ENCODE results near the gene ATP4A. TPM values are rescaled to one million over a fixed set of nuclear protein-coding genes. Genes with fewer than 3 reads are reported as not detected.

Gene ATP4A
- not detected in 2 replicates for total RNA-seq

DNA sequence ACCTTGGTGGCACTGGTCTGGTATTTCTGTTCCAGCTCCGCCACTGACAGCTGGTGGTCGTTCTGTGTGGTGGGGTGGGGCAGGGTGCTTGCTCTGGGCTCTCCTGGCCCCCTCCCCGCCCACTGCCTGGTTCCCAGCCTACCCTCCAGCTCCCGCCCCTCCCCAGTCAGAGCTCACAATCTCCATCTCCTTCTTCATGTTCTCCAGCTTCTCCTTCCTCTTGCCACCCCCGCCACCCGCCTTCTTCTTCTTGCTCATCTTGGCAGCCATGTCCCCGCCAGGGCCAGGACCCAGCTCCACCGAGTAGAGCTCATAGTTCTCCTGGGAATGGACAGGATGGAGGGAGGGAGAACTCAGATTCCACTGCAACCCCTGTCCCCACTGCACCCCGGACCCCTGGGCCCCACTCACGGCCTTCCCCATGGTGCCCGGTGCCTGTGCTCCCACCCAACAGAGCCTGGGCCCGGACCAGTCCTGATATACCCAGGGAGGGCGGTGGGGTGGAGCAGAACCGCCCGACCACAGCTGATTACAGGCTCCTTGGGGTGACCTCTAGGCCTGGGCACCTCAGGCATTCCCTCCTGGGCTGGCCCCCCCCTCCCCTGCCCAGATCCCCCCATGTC is at the start of gene ATP4A:
ATP4A (minus strand) TSS at position 452 of the 623 bp plus-strand sequence; CDS start at position 423, 29 bp downstream.

GRCh38 chr19:35612559-35613321 is 49.3 kb upstream of the ATP4A start, which contains the start of gene HAUS5:
Gene HAUS5 (plus strand): TSS chr19:35612735. CDS start chr19:35612795, 60 bp downstream.

DNA sequence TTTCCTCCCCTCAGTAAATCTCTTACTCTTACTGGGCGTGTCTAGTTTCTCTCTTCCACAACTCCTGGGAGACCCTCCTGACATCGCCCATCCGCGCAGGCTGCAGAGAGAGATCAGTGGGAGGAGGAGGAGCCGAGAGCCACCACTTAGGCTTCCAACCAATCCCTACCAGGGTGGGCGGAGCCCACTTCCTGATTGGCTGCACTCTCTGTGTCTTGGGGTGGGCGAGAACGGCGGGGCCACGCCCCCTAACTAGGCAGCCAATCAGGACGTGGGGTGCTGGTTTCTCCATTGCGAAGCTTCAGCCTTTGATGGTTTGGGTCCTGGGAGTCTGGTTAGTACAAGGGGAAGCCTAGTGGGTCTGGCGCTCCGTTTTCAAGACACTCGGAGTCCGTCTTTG is 22.4 kb upstream of the ATP4A start, which contains the start of gene PMIS2:
PMIS2 (plus strand) TSS at position 326 of the 400 bp plus-strand sequence. CDS start 87 bp downstream, outside the sequence.

GRCh38 chr19:35545001-35545854 is 18.2 kb downstream of the ATP4A start, which contains the start of gene TMEM147:
Gene TMEM147 (plus strand): TSS chr19:35545626. CDS start chr19:35545740, 114 bp downstream.

GRCh38 chr19:35533201-35533821 is 30.1 kb downstream of the ATP4A start, which contains the start of gene GAPDHS:
Gene GAPDHS (plus strand): TSS chr19:35533456. CDS start chr19:35533528, 72 bp downstream.

GRCh38 chr19:35528218-35529038 is 35.0 kb downstream of the ATP4A start, which contains the start of gene SBSN:
Gene SBSN (minus strand): TSS chr19:35528311. CDS start chr19:35528281, 30 bp downstream.

DNA sequence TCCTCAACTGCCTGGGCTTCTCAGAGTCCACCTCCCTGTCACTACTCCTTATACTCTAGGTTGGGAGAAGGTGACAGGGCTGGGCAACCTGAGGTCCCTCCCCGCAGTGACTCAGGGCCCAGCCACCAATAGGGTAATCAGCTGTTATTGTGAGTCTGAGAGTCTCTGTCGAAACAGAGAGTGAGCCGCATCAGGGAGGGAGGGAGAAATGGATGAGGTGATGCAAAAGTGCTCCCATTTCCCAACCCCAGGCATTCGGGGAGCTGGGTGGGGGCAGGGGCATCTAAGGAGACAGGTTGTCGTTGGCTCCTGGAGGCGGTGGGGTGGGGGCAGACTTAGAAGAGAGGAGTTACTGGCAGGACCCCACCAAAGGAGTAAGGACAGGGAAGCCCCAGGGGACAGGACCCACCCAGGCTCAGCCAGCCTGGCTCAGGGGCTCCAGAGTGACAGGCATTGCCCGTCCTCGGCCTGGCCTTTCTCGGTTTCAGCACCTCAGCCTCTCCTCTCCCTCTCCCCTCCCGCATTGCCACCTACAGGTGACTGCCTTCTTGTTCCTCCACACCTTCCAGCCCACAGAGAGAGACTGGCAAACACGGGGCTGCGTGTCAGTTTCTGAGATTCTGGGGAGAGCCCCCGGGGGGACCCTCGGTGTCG is 49.7 kb downstream of the ATP4A start, which contains the start of gene DMKN:
DMKN (minus strand) TSS at position 22 of the 654 bp plus-strand sequence. CDS start 174 bp downstream, outside the sequence.

Other genes with a start within 250 kb of the ATP4A start
- 1.4 TPM in 1 of 2 replicates, not detected in the other for gene CD22, start 234.5 kb downstream of the ATP4A start, total RNA-seq
- gene FFAR1, start 215.8 kb downstream of the ATP4A start, total RNA-seq, result not detected in 2 replicates
- not detected in 2 replicates for gene FFAR3, start 205.2 kb downstream of the ATP4A start, total RNA-seq
- gene GPR42, start 192.6 kb downstream of the ATP4A start, total RNA-seq, result not detected in 2 replicates
- gene FFAR2, start 115.4 kb downstream of the ATP4A start, total RNA-seq, result not detected in 2 replicates
- gene KRTDAP, start 73.2 kb downstream of the ATP4A start, total RNA-seq, result not detected in 2 replicates
- 8.2 and 23.1 TPM in 2 replicates for gene DMKN, start 50.0 kb downstream of the ATP4A start, total RNA-seq
- 4.3 and 13.6 TPM in 2 replicates for gene SBSN, start 35.3 kb downstream of the ATP4A start, total RNA-seq
- gene GAPDHS, start 30.2 kb downstream of the ATP4A start, total RNA-seq, result under 0.01 TPM in 1 of 2 replicates, not detected in the other
- gene TMEM147, start 18.0 kb downstream of the ATP4A start, total RNA-seq, result 85.2 and 116 TPM in 2 replicates
- gene PMIS2, start 22.5 kb upstream of the ATP4A start, total RNA-seq, result not detected in 2 replicates
- gene HAUS5, start 49.1 kb upstream of the ATP4A start, total RNA-seq, result 6.6 and 12.5 TPM in 2 replicates
- gene RBM42, start 65.4 kb upstream of the ATP4A start, total RNA-seq, result 42.0 and 43.0 TPM in 2 replicates
- 0.37 and 0.39 TPM in 2 replicates for gene ETV2, start 78.1 kb upstream of the ATP4A start, total RNA-seq
- 156 and 265 TPM in 2 replicates for gene COX6B1, start 84.7 kb upstream of the ATP4A start, total RNA-seq
- gene UPK1A, start 102.9 kb upstream of the ATP4A start, total RNA-seq, result not detected in 2 replicates
- gene ZBTB32, start 140.9 kb upstream of the ATP4A start, total RNA-seq, result not detected in 2 replicates
- gene KMT2B, start 154.3 kb upstream of the ATP4A start, total RNA-seq, result 7.3 and 7.8 TPM in 2 replicates
- gene IGFLR1, start 178.8 kb upstream of the ATP4A start, total RNA-seq, result 1.6 and 2.9 TPM in 2 replicates
- 4.5 and 5.5 TPM in 2 replicates for gene U2AF1L4, start 181.8 kb upstream of the ATP4A start, total RNA-seq
- gene PSENEN, start 182.0 kb upstream of the ATP4A start, total RNA-seq, result 12.5 and 14.7 TPM in 2 replicates
- gene LIN37, start 184.9 kb upstream of the ATP4A start, total RNA-seq, result 14.3 and 16.2 TPM in 2 replicates
- gene HSPB6, start 193.4 kb upstream of the ATP4A start, total RNA-seq, result 21.3 and 48.9 TPM in 2 replicates
- 7.7 and 12.7 TPM in 2 replicates for gene PROSER3, start 194.5 kb upstream of the ATP4A start, total RNA-seq
- 5.9 and 6.3 TPM in 2 replicates for gene ARHGAP33, start 211.9 kb upstream of the ATP4A start, total RNA-seq
- gene PRODH2, start 249.2 kb upstream of the ATP4A start, total RNA-seq, result not detected in 2 replicates

Data from subcutaneous preadipocyte (primary cell).